Measurements from ENCODE around the gene MICAL2. TPM values are rescaled to one million over a fixed set of nuclear protein-coding genes. Genes with fewer than 3 reads are reported as not detected.

Gene MICAL2
- total RNA-seq, 1 experiment from 2014 or later: 37.4 TPM

DNA sequence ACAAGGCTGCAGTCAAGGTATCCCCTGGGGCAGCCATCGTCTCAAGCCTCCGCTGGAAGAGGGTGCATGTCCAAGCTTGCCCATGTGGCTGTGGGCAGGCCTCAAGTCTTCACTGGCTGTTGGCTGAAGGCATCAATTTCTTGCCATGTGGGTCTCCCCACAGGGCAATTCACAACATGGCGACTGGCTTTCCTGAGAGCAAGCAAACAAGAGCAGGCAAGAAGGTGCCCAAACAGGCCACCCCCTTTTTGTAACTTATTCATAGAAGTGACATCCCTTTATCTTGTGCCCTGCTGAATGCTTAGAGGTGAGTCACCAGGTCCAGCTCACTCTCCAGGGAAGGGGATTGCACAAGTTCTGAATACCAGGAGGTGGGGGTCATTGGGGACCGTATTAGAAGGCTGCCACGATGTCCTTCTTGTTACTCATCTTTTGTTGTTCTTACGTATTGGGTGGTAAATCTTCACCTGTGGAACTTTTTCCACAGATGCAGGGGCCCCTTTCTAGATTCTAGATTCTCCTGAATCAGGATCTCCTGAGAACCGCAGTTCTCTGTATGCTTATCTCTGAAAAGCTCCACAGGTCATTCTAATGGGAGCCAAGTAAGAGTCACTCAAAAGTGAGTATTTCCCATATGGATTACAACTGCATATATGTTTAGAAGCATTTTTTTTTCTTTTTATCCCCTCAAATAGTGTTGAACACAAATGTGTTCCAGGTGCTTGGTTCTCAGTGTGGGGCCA, 44.2 kb upstream of the MICAL2 start:
- Histone ChIP-seq H3K9me3 (ENCODE audit: control insufficient read depth in 1 of 2, insufficient read depth in 1 of 2, low read depth in 1 of 2, low read length in 2 of 2) (no peaks in the 10 kb centered on the region), H2AFZ (ENCODE audit: low read depth, low read length, poor library complexity, severe bottlenecking) (peak overlapping the region; percentile 69), H3K4me1 (ENCODE audit: control insufficient read depth in 1 of 2, insufficient read depth in 2 of 2, low read length in 2 of 2) (peaks cover 31 to 50% of the 10 kb centered on the region in 2 experiments), H3K79me2 (ENCODE audit: insufficient read depth, low read length) (no peaks in the 10 kb centered on the region), H3K36me3 (ENCODE audit: control insufficient read depth in 1 of 2, insufficient read depth in 2 of 2, low read length in 2 of 2) (no peaks in the 10 kb centered on the region), H4K20me1 (ENCODE audit: insufficient read depth) (no peaks in the 10 kb centered on the region), H3K27ac (ENCODE audit: low read depth, low read length) (peak overlapping the region; percentile 82), H3K4me2 (ENCODE audit: low read length) (peak overlapping the region; percentile 72), H3K27me3 (ENCODE audit: insufficient read depth, low read length) (no peaks in the 10 kb centered on the region), H3K9ac (ENCODE audit: low read length) (peak overlapping the region; percentile 57), H3K9me2 (ENCODE audit: insufficient read depth) (no peaks in the 10 kb centered on the region), H3K4me3 (replicated peaks in 1 of 2; ENCODE audit: low read depth in 1 of 2, low read length in 2 of 2) (peak overlapping the region in 1 of 2 experiments; percentile 30; a peak in 2 of 4 replicates)
- peak; percentile 93 for DNase-seq (ENCODE audit: low read depth, low spot score)
- POLR2A ChIA-PET: interaction anchor here (1.0 to 5.3 kb wide), 4 partner anchors 20 to 221 kb away, joined by 3 to 43 read pairs (median 4); no protein-coding TSS in a partner anchor
- CTCF ChIA-PET: interaction anchor here (0.8 to 2.2 kb wide), 3 partner anchors 17 to 21 kb away, joined by 3 to 5 read pairs (median 4); no protein-coding TSS in a partner anchor
- RAD21 ChIA-PET (ENCODE audit: low non-redundant PET in 1 of 2, low total read pairs in 2 of 2, uncharacterized antibody in 2 of 2, unreplicated experiment in 2 of 2): interaction anchor here in 1 of 2 experiments (1.3 kb wide), 1 partner anchor 22 kb away, joined by 4 read pairs; no protein-coding TSS in a partner anchor
- no TSS peak for BruUV-seq (replicated peaks)
- ATAC-seq: peak; percentile 88
- intact Hi-C loops (cut with micrococcal nuclease): loop anchor here (1.0 kb wide), 1 partner anchor 24 kb away; no protein-coding TSS in a partner anchor
- TF ChIP-seq, protein P1, sequence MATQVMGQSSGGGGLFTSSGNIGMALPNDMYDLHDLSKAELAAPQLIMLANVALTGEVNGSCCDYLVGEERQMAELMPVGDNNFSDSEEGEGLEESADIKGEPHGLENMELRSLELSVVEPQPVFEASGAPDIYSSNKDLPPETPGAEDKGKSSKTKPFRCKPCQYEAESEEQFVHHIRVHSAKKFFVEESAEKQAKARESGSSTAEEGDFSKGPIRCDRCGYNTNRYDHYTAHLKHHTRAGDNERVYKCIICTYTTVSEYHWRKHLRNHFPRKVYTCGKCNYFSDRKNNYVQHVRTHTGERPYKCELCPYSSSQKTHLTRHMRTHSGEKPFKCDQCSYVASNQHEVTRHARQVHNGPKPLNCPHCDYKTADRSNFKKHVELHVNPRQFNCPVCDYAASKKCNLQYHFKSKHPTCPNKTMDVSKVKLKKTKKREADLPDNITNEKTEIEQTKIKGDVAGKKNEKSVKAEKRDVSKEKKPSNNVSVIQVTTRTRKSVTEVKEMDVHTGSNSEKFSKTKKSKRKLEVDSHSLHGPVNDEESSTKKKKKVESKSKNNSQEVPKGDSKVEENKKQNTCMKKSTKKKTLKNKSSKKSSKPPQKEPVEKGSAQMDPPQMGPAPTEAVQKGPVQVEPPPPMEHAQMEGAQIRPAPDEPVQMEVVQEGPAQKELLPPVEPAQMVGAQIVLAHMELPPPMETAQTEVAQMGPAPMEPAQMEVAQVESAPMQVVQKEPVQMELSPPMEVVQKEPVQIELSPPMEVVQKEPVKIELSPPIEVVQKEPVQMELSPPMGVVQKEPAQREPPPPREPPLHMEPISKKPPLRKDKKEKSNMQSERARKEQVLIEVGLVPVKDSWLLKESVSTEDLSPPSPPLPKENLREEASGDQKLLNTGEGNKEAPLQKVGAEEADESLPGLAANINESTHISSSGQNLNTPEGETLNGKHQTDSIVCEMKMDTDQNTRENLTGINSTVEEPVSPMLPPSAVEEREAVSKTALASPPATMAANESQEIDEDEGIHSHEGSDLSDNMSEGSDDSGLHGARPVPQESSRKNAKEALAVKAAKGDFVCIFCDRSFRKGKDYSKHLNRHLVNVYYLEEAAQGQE (IDR thresholded peaks at IDR 0.05; ENCODE audit: low read depth): no peak
- TF ChIP-seq, protein P2, sequence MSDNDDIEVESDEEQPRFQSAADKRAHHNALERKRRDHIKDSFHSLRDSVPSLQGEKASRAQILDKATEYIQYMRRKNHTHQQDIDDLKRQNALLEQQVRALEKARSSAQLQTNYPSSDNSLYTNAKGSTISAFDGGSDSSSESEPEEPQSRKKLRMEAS (IDR thresholded peaks at IDR 0.05): peak; percentile 74
- TF ChIP-seq, protein P3, sequence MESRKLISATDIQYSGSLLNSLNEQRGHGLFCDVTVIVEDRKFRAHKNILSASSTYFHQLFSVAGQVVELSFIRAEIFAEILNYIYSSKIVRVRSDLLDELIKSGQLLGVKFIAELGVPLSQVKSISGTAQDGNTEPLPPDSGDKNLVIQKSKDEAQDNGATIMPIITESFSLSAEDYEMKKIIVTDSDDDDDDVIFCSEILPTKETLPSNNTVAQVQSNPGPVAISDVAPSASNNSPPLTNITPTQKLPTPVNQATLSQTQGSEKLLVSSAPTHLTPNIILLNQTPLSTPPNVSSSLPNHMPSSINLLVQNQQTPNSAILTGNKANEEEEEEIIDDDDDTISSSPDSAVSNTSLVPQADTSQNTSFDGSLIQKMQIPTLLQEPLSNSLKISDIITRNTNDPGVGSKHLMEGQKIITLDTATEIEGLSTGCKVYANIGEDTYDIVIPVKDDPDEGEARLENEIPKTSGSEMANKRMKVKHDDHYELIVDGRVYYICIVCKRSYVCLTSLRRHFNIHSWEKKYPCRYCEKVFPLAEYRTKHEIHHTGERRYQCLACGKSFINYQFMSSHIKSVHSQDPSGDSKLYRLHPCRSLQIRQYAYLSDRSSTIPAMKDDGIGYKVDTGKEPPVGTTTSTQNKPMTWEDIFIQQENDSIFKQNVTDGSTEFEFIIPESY (IDR thresholded peaks at IDR 0.05; ENCODE audit: extremely low read depth, insufficient replicate concordance, low read length): peak; percentile 59
- TF ChIP-seq SP1 (IDR thresholded peaks at IDR 0.05; ENCODE audit: low read depth): peak; percentile 96
- TF ChIP-seq, protein P4, sequence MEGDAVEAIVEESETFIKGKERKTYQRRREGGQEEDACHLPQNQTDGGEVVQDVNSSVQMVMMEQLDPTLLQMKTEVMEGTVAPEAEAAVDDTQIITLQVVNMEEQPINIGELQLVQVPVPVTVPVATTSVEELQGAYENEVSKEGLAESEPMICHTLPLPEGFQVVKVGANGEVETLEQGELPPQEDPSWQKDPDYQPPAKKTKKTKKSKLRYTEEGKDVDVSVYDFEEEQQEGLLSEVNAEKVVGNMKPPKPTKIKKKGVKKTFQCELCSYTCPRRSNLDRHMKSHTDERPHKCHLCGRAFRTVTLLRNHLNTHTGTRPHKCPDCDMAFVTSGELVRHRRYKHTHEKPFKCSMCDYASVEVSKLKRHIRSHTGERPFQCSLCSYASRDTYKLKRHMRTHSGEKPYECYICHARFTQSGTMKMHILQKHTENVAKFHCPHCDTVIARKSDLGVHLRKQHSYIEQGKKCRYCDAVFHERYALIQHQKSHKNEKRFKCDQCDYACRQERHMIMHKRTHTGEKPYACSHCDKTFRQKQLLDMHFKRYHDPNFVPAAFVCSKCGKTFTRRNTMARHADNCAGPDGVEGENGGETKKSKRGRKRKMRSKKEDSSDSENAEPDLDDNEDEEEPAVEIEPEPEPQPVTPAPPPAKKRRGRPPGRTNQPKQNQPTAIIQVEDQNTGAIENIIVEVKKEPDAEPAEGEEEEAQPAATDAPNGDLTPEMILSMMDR (IDR thresholded peaks at IDR 0.05 in 2 of 3, conservative IDR thresholded peaks at IDR 0.05 in 1 of 3; ENCODE audit: borderline replicate concordance in 1 of 3, insufficient read depth in 1 of 3, low read depth in 2 of 3, low read length in 2 of 3): no peak
- peak; percentile 99 for TF ChIP-seq JUND (IDR thresholded peaks at IDR 0.05)
- TF ChIP-seq CBX3 (IDR thresholded peaks at IDR 0.05; ENCODE audit: low read depth): peak; percentile 87
- TF ChIP-seq TCF7L2 (IDR thresholded peaks at IDR 0.05; ENCODE audit: borderline replicate concordance, extremely low read depth, insufficient read depth, insufficient read length): peak; percentile 53
- TF ChIP-seq RAD21 (IDR thresholded peaks at IDR 0.05; ENCODE audit: low read depth): no peak
- no peak for TF ChIP-seq ZNF274 (IDR thresholded peaks at IDR 0.05; ENCODE audit: low read depth, low read length)
- peak; percentile 83 for TF ChIP-seq SIN3A (IDR thresholded peaks at IDR 0.05; ENCODE audit: low read depth)
- TF ChIP-seq ELF1 (IDR thresholded peaks at IDR 0.05; ENCODE audit: borderline replicate concordance, low read depth): no peak
- TF ChIP-seq CEBPB (IDR thresholded peaks at IDR 0.05; ENCODE audit: low read depth): peak; percentile 100
- TF ChIP-seq POLR2A (IDR thresholded peaks at IDR 0.05; ENCODE audit: borderline replicate concordance, extremely low read depth, insufficient read depth, insufficient read length): no peak
- peak; percentile 70 for TF ChIP-seq YY1 (IDR thresholded peaks at IDR 0.05; ENCODE audit: extremely low read depth, insufficient replicate concordance, low read depth, low read length)
- TF ChIP-seq FOSL1 (IDR thresholded peaks at IDR 0.05; ENCODE audit: low read depth): peak; percentile 97
- TF ChIP-seq ZFX (IDR thresholded peaks at IDR 0.05): no peak
- TF ChIP-seq, protein P5, sequence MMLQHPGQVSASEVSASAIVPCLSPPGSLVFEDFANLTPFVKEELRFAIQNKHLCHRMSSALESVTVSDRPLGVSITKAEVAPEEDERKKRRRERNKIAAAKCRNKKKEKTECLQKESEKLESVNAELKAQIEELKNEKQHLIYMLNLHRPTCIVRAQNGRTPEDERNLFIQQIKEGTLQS (IDR thresholded peaks at IDR 0.05): peak; percentile 89
- TF ChIP-seq EGR1 (IDR thresholded peaks at IDR 0.05; ENCODE audit: low read depth): no peak

Measured in HCT116 (cell line).